Osteoblast (primary cell): Measurements from ENCODE around the gene COQ10A. TPM values are rescaled to one million over a fixed set of nuclear protein-coding genes. Genes with fewer than 3 reads are reported as not detected.

Experiments
- DNase-seq: peaks from one replicate; pipeline ENCODE4 v3.0.0; 2011; ENCODE audit warnings: low spot score, mixed read lengths; ENCODE audit not compliant: insufficient read length; ENCODE audit errors: missing footprints
- H2AFZ ChIP-seq: 2 replicates; pipeline ENCODE4 v1.6.0; 2011; ENCODE audit warnings: mild to moderate bottlenecking, low read length
- H3K27ac ChIP-seq: 2 replicates; pipeline ENCODE4 v1.5.1; 2011; ENCODE audit warnings: mild to moderate bottlenecking, low read depth, low read length, moderate library complexity
- H3K27me3 ChIP-seq: 2 replicates; pipeline ENCODE4 v1.6.0; 2012; ENCODE audit warnings: mild to moderate bottlenecking, control low read depth, inconsistent platforms, low read length, moderate library complexity; ENCODE audit not compliant: insufficient read depth
- H3K36me3 ChIP-seq: 2 replicates; pipeline ENCODE4 v1.5.1; 2011; ENCODE audit warnings: mild to moderate bottlenecking, low read length, control low read depth, moderate library complexity; ENCODE audit not compliant: insufficient read depth
- H3K4me1 ChIP-seq: 2 replicates; pipeline ENCODE4 v1.5.1; 2011; ENCODE audit warnings: mild to moderate bottlenecking, low read length, control low read depth, moderate library complexity; ENCODE audit not compliant: insufficient read depth
- H3K4me2 ChIP-seq: 2 replicates; pipeline ENCODE4 v1.6.0; 2011; ENCODE audit warnings: mild to moderate bottlenecking, low read length; ENCODE audit not compliant: insufficient read depth
- H3K4me3 ChIP-seq: fragments of 200-600 bp; sonication (generic); 3 replicates; pipeline ENCODE4 v1.5.1; 2012; ENCODE audit warnings: mild to moderate bottlenecking, low read length, inconsistent platforms; ENCODE audit not compliant: insufficient read depth
- H3K79me2 ChIP-seq: 2 replicates; pipeline ENCODE4 v1.6.0; 2012; ENCODE audit warnings: mild to moderate bottlenecking, low read length, control low read depth, inconsistent platforms; ENCODE audit not compliant: insufficient read depth
- H3K9me3 ChIP-seq: 2 replicates; pipeline ENCODE4 v1.5.1; 2011; ENCODE audit warnings: low read depth, low read length, control low read depth
- H4K20me1 ChIP-seq: 2 replicates; pipeline ENCODE4 v1.6.0; 2012; ENCODE audit warnings: mild to moderate bottlenecking, low read length, control low read depth; ENCODE audit not compliant: insufficient read depth
- CTCF ChIP-seq: IDR thresholded peaks from 2 replicates; pipeline ENCODE4 v1.5.1; 2011; ENCODE audit warnings: mild to moderate bottlenecking, low read depth, low read length, moderate library complexity; ENCODE audit errors: extremely low read depth
- total RNA-seq: library from RNA; depleted of rRNA; stranded (reverse); fragments of >200 nt; gene quantifications from 2 replicates; pipeline ENCODE4 v1.2.3, GENCODE V29; 2012

COQ10A gene
- total RNA-seq, 1 donor: 10.1 TPM

GRCh38 chr12:56304872-56305590 lies 38.3 kb downstream of the COQ10A start:
- Histone ChIP-seq H4K20me1 (no peaks in the 10 kb centered on the region), H3K4me2 (no peak overlapping the region), H3K27ac (no peak overlapping the region), H2AFZ (no peak overlapping the region), H3K36me3 (peaks cover 37% of the 10 kb centered on the region), H3K27me3 (no peaks in the 10 kb centered on the region), H3K4me1 (peaks cover 9% of the 10 kb centered on the region), H3K4me3 (no peak overlapping the region), H3K9me3 (no peaks in the 10 kb centered on the region), H3K79me2 (no peaks in the 10 kb centered on the region)
- no peak for TF ChIP-seq CTCF
- no peak for DNase-seq

- no peak overlapping the region for H3K4me3 ChIP-seq
- H3K27ac ChIP-seq: no peak overlapping the region
- H3K4me2 ChIP-seq: no peak overlapping the region
- TF ChIP-seq CTCF: no peak
- H3K79me2 ChIP-seq: peaks cover 4% of the 10 kb centered on the region
- H3K36me3 ChIP-seq: peaks cover 55% of the 10 kb centered on the region
- no peaks in the 10 kb centered on the region for H4K20me1 ChIP-seq
- no peak for DNase-seq
- no peaks in the 10 kb centered on the region for H3K4me1 ChIP-seq
- no peak overlapping the region for H2AFZ ChIP-seq
- H3K27me3 ChIP-seq: no peaks in the 10 kb centered on the region
- H3K9me3 ChIP-seq: no peaks in the 10 kb centered on the region
Measured at GRCh38 chr12:56307221-56307965, 40.7 kb downstream of the COQ10A start.

- H3K4me1 ChIP-seq: no peaks in the 10 kb centered on the region
- peaks cover 52% of the 10 kb centered on the region for H3K36me3 ChIP-seq
- no peak overlapping the region for H3K4me2 ChIP-seq
- DNase-seq: no peak
- no peaks in the 10 kb centered on the region for H4K20me1 ChIP-seq
- TF ChIP-seq CTCF: no peak
- H3K4me3 ChIP-seq: no peak overlapping the region
- H3K9me3 ChIP-seq: no peaks in the 10 kb centered on the region
- no peaks in the 10 kb centered on the region for H3K27me3 ChIP-seq
- peaks cover 4% of the 10 kb centered on the region for H3K79me2 ChIP-seq
- no peak overlapping the region for H2AFZ ChIP-seq
- no peak overlapping the region for H3K27ac ChIP-seq
Measured at GRCh38 chr12:56308714-56309113, 42.0 kb downstream of the COQ10A start.

- Histone ChIP-seq H3K36me3 (peaks cover 53% of the 10 kb centered on the region), H3K79me2 (peaks cover 22% of the 10 kb centered on the region), H3K4me1 (peaks cover 8% of the 10 kb centered on the region), H2AFZ (no peak overlapping the region), H4K20me1 (no peaks in the 10 kb centered on the region), H3K9me3 (no peaks in the 10 kb centered on the region), H3K27me3 (no peaks in the 10 kb centered on the region), H3K4me3 (no peak overlapping the region), H3K27ac (no peak overlapping the region), H3K4me2 (no peak overlapping the region)
- no peak for TF ChIP-seq CTCF
- DNase-seq: no peak
Measured at GRCh38 chr12:56311003-56311402, 44.3 kb downstream of the COQ10A start.
